HG03558 (cell line): ENCODE results near the gene FGFR4.

ENCODE experiments used
- ATAC-seq: cut with Tn5 transposase; IDR thresholded peaks from one replicate; pipeline ENCODE4 v1.9.1; 2021; ENCODE audit warnings: moderate number of reproducible peaks; ENCODE audit not compliant: unreplicated experiment; ENCODE audit errors: extremely low read depth

Gene FGFR4

DNA sequence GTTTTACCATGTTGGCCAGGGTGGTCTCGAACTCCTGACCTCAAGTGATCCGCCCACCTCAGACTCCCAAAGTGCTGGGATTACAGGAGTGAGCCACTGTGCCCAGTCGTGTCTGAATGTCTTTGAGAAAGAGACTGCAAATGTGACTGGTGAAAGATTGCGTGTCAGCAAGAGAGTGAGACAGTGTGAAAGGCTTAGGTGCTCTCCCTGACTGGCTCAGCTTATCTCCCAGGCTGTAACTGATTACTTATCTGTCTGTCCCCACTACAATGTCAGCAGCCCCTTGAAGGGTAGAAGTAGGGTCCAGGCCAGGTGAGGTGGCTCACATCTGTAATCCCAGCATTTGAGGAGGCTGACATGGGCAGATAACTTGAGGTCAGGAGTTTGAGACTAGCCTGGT lies 3.4 kb upstream of the FGFR4 start:
- ATAC-seq, result no peak

DNA sequence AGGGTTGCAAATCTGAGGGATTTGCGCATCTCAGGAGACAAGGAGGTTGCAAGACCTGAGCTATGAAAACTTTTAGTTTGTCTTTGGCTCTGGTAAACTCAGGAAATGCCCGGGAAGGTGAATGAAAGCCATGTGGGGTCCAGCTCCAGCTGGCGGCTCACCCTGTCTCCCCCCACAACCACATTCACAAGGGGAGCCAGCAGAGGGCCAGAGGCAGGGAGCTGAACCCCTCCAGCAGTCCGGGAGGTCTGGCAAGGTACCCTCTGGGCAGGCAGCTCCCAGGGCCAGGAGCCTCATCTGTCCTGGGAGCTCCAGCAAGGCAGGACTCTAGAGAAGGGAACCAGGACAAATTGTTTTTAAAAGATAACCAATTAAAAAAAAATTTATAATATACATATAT lies 2.5 kb upstream of the FGFR4 start:
- ATAC-seq, result no peak

DNA sequence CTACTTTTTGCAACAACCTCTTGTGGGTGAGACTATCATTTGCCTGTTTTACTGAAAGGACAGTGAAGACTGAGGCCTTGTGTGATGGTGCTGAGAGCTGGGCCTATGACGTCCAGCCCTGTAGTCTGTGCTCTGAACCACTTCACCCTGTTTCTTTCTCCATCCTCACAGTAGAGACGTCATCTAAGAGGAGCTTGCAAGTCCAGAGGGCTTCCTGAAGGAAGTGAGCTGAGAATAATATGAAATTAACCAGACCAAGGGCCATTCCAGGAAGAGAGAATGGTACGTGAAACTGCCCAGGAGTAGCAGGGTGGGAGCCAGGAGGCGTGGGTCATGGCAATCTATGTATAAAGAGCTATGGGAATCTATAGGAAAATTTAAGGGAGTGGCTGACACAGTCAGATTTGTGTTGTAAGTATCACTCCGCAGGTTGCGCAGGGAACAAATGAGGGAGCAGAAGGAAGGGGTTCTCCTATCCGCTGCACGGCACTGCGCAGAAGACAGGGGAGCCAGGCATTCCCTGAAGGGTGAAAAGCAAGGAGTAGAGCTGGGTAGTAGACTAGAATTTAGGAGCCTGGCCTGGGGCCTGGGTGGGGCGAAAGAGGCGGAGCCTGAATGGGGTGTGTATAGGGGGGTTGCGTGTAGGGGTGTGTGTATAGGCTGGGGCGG lies 596 bp upstream of the FGFR4 start:
- no peak for ATAC-seq

DNA sequence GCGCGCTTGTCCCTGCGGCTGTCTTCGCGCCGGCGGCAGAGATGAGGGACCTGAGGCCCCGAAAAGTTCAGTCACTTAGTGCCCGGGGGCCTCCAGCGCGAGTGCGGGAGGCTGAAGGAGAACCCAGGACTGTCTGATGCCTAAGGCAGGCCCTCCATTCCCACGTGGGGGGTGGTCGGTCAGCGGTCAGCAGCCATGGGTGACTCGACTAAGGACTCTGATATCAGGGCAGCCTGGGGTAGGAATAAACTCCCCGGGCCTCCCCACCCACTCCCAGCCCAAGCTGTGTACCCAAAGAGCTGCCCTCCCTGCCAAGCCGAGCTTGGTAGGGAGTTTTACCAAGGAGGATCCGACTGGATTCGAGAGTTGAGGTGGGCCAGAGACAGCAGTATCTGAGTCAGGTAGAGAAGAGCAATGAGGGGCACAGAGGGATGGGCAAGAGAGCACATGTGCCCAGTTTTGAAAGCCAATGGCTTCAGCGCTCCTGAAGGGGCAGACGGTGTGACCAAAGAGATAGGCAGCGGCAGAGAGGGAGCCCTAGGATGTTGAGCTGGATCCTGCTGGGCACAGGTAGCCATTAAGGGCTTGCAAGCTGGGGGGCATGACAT lies 787 bp downstream of the FGFR4 start:
- ATAC-seq, result no peak

DNA sequence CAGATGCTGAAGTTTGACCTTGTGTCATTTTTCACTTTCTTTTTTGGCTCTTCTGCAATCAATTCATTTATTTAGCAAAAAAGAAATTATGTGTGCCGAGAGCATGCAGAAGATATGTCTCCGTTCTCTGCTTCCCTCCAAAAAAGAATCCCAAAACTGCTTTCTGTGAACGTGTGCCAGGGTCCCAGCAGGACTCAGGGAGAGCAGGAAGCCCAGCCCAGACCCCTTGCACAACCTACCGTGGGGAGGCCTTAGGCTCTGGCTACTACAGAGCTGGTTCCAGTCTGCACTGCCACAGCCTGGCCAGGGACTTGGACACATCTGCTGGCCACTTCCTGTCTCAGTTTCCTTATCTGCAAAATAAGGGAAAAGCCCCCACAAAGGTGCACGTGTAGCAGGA lies 2.4 kb downstream of the FGFR4 start:
- no peak for ATAC-seq

DNA sequence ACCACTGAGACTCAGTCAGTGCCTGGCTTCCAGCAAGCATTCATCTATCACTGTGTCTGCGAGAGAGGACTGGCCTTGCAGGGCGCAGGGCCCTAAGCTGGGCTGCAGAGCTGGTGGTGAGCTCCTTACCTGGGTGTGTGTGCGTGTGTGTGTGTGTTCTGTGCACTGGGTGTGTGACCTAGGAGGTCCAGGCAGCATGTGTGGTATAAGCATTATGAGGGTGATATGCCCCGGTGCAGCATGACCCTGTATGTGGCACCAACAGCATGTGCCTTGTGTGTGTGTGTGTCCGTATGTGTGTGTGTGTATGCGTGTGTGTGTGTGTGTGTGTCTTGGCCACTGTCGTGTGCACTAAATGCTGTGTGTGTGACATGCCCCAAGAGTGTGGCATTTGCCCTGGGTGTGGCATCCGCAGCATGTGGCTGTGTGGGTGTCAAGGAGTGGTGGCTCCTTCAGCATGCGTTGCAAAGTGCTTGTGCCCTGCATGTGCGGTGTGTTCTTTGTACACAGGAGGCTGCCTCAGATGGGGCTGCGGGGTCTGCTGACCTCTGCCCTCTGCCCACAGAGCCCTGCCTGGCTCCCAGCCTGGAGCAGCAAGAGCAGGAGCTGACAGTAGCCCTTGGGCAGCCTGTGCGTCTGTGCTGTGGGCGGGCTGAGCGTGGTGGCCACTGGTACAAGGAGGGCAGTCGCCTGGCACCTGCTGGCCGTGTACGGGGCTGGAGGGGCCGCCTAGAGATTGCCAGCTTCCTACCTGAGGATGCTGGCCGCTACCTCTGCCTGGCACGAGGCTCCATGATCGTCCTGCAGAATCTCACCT lies 3.3 kb downstream of the FGFR4 start:
- no peak for ATAC-seq

DNA sequence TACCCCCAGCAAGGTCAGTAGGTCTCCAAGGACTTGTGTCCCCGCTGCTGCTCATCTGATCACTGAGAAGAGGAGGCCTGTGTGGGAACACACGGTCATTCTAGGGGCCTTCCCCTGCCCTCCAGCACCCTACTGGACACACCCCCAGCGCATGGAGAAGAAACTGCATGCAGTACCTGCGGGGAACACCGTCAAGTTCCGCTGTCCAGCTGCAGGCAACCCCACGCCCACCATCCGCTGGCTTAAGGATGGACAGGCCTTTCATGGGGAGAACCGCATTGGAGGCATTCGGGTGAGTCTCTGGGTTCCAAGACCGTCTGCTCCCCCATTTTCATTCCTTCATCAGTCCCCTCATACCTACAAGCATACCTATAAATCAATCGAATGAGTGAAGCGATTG lies 4.1 kb downstream of the FGFR4 start:
- no peak for ATAC-seq

DNA sequence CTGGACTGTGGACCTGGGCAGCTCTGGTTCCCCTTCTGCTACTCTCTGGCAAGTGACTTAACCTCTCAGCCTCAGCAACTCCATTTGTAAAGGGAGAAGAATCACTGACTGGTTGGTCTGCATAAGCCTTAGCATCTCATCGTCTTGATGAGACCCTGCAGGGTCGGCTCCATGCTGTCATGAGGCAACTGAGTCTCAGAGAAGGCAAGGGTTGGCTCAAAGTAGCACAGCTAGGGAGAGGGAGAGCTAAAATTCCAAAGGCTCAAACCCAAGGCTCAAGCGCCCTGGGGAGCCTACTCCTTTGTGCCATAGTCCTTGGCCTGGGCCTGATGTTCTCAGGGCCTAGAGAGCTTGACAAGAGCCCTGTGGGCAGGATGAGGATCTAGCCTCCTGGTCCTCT lies 4.5 kb downstream of the FGFR4 start:
- no peak for ATAC-seq

DNA sequence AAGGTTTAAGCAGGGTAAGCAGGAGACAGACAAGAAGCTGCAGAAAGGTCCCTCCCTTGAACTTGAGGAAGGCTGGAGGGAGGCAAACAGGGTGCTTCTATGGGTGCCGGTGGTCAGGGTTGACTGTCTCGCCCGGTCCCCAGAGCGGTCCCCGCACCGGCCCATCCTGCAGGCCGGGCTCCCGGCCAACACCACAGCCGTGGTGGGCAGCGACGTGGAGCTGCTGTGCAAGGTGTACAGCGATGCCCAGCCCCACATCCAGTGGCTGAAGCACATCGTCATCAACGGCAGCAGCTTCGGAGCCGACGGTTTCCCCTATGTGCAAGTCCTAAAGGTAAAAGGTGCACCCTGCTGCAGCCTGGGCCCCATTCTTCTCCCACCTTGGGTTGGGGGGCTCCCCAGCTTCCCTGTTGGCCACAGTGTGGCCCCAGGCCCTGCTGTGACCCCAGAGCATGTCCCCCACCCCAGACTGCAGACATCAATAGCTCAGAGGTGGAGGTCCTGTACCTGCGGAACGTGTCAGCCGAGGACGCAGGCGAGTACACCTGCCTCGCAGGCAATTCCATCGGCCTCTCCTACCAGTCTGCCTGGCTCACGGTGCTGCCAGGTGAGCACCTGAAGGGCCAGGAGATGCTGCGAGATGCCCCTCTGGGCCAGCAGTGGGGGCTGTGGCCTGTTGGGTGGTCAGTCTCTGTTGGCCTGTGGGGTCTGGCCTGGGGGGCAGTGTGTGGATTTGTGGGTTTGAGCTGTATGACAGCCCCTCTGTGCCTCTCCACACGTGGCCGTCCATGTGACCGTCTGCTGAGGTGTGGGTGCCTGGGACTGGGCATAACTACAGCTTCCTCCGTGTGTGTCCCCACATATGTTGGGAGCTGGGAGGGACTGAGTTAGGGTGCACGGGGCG lies 5.7 kb downstream of the FGFR4 start:
- no peak for ATAC-seq

DNA sequence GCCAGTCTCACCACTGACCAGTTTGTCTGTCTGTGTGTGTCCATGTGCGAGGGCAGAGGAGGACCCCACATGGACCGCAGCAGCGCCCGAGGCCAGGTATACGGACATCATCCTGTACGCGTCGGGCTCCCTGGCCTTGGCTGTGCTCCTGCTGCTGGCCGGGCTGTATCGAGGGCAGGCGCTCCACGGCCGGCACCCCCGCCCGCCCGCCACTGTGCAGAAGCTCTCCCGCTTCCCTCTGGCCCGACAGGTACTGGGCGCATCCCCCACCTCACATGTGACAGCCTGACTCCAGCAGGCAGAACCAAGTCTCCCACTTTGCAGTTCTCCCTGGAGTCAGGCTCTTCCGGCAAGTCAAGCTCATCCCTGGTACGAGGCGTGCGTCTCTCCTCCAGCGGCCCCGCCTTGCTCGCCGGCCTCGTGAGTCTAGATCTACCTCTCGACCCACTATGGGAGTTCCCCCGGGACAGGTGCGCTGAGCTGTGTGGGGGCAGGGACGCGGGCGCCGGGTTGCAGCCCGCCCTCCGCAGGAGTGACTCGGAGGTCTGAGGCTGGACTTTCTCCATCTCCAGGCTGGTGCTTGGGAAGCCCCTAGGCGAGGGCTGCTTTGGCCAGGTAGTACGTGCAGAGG lies 6.5 kb downstream of the FGFR4 start:
- no peak for ATAC-seq

DNA sequence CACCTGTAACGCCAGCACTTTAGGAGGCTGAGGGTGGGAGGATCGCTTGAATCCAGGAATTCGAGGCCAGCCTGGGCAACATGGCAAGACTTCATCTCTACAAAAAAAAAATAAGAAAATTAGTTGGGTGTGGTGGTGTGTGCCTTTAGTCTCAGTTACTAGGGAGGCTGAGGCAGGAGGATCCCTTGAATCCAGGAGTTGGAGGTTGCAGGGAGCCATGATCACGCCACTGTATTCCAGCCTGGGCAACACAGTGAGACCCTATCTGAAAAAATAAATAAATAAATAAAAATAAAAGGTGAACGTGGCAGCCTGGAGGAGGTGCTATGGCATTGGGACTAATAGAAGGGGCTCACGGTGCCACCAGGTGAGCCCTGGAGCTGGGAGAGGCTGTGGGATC lies 7.1 kb downstream of the FGFR4 start:
- no peak for ATAC-seq

DNA sequence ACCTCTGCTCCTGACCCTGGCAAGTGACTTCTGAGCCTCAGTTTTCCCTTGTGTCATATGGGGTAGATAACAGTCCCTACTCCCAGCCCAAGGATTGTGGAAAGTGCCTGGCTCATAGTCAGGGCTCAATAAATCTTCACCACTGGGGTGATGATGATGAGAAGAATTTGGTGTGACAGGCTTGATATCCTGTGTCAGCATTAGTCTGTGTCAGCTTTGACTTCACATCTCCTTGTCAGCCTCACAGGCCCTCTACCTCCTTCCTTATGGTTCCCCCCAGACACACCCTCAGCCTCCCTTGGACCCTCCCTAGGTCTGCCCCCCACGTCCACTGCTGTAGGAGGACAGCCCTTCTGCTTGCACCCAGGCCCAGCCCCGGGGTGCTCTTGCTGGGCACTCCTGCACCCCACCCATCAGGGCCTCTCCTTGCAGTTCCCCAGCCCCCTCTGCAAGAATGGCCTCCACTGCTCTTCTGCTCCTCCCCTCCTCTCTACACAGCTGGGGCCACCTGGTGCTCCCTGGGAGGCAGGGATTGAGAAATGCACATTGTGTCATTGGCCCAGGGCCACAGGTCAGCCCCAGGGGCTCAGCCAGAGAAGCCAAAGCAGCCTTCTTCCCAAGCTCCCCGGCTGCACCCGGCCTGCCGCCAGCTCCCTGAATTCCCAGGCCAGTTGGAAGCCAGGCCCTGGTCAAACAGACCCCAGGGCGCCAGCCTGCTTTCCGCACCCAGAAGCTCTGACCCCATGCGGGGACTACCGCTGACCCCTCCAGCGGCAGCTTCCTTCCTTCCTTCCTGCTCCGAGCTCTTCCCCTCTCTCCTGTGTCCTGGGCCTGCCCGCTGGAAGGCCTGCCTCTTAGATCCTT lies 7.7 kb downstream of the FGFR4 start:
- no peak for ATAC-seq

DNA sequence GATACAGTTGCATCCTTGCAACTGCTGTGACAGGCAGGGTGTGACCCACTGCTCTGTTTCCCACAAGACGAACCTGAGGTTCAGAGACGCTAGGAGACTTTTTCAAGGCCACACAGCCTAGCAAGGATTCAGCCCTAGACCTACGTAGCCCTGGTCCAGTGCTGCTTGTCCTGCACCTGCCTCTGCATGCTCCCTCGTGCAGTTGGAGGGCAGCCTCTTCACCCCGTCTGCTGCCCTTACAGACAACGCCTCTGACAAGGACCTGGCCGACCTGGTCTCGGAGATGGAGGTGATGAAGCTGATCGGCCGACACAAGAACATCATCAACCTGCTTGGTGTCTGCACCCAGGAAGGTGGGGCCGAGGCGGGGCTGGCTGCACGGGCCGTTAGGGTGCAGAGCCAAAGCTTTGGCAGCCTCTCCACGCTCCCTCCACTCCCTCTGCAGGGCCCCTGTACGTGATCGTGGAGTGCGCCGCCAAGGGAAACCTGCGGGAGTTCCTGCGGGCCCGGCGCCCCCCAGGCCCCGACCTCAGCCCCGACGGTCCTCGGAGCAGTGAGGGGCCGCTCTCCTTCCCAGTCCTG lies 8.5 kb downstream of the FGFR4 start:
- ATAC-seq, result no peak

DNA sequence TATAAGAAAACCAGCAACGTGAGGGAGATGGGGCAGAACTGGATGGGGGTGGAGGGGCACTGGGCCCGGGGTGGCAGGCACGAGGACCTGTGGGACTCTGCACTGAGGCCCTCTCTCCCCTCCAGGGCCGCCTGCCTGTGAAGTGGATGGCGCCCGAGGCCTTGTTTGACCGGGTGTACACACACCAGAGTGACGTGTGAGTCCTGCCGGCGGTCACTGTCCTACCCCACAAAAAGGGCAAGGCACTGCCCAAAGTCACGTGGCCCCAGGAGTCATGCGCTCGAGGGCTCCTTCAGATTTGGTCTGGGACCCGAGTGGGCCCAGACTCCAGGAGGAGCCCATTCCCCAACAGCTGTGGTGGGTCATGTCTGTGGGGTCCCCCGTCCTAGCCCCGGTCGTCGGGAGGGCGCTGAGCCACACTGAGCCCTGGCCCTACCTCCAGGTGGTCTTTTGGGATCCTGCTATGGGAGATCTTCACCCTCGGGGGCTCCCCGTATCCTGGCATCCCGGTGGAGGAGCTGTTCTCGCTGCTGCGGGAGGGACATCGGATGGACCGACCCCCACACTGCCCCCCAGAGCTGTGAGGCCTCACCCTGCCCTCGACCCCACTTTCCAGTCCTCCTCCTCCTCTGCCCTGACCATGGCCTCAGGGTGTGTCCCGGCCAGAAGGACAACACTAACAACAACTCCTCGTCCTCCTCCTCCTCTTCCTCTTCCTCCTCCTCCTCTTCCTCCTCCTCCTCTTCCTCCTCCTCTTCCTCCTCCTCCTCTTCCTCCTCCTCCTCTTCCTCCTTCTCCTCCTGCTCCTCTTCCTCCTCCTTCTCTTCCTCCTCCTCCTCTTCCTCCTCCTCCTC lies 9.7 kb downstream of the FGFR4 start:
- ATAC-seq, result no peak

DNA sequence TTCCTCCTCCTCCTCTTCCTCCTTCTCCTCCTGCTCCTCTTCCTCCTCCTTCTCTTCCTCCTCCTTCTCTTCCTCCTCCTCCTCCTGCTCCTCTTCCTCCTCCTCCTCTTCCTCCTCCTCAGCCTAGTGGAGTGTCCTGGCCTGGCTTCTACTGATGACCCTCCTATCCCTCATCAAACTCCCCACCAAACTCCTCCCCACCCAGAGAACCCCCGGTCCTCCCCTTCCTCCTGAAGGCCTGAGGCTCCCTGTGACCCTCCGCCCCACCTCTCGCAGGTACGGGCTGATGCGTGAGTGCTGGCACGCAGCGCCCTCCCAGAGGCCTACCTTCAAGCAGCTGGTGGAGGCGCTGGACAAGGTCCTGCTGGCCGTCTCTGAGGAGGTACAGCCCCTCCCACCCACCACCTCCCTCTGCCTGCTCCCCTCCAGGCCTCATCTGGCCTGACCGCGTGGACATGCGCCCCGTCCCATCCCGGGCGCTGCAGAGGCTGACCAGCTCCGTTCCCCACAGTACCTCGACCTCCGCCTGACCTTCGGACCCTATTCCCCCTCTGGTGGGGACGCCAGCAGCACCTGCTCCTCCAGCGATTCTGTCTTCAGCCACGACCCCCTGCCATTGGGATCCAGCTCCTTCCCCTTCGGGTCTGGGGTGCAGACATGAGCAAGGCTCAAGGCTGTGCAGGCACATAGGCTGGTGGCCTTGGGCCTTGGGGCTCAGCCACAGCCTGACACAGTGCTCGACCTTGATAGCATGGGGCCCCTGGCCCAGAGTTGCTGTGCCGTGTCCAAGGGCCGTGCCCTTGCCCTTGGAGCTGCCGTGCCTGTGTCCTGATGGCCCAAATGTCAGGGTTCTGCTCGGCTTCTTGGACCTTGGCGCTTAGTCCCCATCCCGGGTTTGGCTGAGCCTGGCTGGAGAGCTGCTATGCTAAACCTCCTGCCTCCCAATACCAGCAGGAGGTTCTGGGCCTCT lies 10.6 kb downstream of the FGFR4 start:
- ATAC-seq, result no peak

DNA sequence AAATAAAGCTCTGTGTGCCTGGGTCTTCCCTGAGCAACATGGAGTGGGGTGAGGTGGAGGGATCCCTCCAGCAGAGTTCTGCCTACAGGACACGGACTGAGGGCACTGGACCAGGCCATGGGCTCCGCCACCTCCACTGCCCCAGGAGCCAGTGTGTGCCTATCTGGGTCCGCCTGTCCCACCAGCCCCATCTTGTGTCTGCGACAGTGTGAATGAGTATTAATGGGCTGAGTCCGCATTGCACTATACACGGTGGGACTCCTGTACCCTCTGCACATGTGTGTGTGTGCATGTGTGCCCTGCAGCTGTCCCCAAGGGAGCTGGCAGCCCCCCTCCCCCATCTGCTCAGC lies 11.4 kb downstream of the FGFR4 start:
- no peak for ATAC-seq
